HepG2 (cell line): ENCODE data around the gene UBR4. TPM values are rescaled to one million over a fixed set of nuclear protein-coding genes. Genes with fewer than 3 reads are reported as not detected.

ENCODE experiments used
- ATAC-seq: fragments of 200-7000 bp; cut with Tn5 transposase; 3 replicates; pipeline ENCODE4 v1.9.1; 2020; ENCODE audit warnings: mild to moderate bottlenecking, moderate library complexity
- BruUV-seq: library from RNA; stranded (reverse); fragments of 400-500 nt; replicated peaks from 2 replicates; lab custom pipeline; 2021; lab: Mats Ljungman, UMichigan
- CTCF ChIA-PET: fragments of 300-600 bp; formaldehyde crosslinking; extraction: SDS; loops from one replicate; lab custom pipeline; 2021; ENCODE audit warnings: low total read pairs, inconsistent platforms, low intra/inter-chr PET ratio; lab: Yijun Ruan, JAX
- POLR2A ChIA-PET: fragments of 350-600 bp; sonication (Branson Sonifier 250); formaldehyde crosslinking; loops from one replicate; lab custom pipeline; 2020; ENCODE audit warnings: antibody characterized with exemption, inconsistent platforms; lab: Yijun Ruan, JAX
- DNase-seq: peaks from one replicate; pipeline ENCODE4 v3.0.0-alpha.2; 2015; ENCODE audit warnings: low spot score
- FAIRE-seq: peaks from 3 replicates; lab custom pipeline; 2011; peaks lifted over from hg19 to GRCh38; lab: Jason Lieb, UNC
- H2AFZ ChIP-seq: one replicate; pipeline ENCODE4 v1.6.1; 2011; ENCODE audit warnings: low read length, inconsistent platforms
- H3K27ac ChIP-seq: fragments of 300-600 bp; 3 replicates; pipeline ENCODE4 v1.8.0; 2011; ENCODE audit warnings: mixed run types, mild to moderate bottlenecking, mixed read lengths, low read length, inconsistent platforms; ENCODE audit not compliant: insufficient read depth; ENCODE audit errors: extremely low read length
- H3K27me3 ChIP-seq, 2 experiments: fragments of 200-600 bp in 1 of 2; 2 replicates in 1 of 2; 3 replicates in 1 of 2; pipeline versions ENCODE4 v1.6.0 to v1.8.0; 2011; ENCODE audit warnings: low read length in 2 of 2, mild to moderate bottlenecking in 2 of 2, moderate library complexity in 2 of 2, inconsistent platforms in 1 of 2; ENCODE audit not compliant: insufficient read depth in 2 of 2, control insufficient read depth in 1 of 2
- H3K36me3 ChIP-seq, 2 experiments: fragments of 200-600 bp in 1 of 2; replicated peaks in 1 of 2; 2 replicates in 1 of 2; 3 replicates in 1 of 2; pipeline versions ENCODE4 v1.5.1 to v1.8.0; 2011; ENCODE audit warnings: low read length in 2 of 2, inconsistent platforms in 1 of 2; ENCODE audit not compliant: insufficient read depth in 2 of 2, control insufficient read depth in 1 of 2
- H3K4me1 ChIP-seq: 2 replicates; pipeline ENCODE4 v1.5.1; 2012; ENCODE audit warnings: low read length, inconsistent platforms; ENCODE audit not compliant: insufficient read depth
- H3K4me2 ChIP-seq: 2 replicates; pipeline ENCODE4 v1.6.0; 2011; ENCODE audit warnings: low read depth, low read length, inconsistent platforms
- H3K4me3 ChIP-seq, 3 experiments: fragments of 200-600 bp in 1 of 3; sonication (generic), shearing (Covaris generic) in 1 of 3; replicated peaks in 1 of 3; 2 replicates each; pipeline ENCODE4 v1.5.1; 2011 to 2016; ENCODE audit warnings: low read length in 3 of 3, inconsistent platforms in 2 of 3, low read depth in 2 of 3, mild to moderate bottlenecking in 2 of 3, control low read depth in 1 of 3, mixed read lengths in 1 of 3; ENCODE audit not compliant: insufficient read depth in 1 of 3
- H3K79me2 ChIP-seq: one replicate; pipeline ENCODE4 v1.6.1; 2011; ENCODE audit warnings: low read length, inconsistent platforms; ENCODE audit not compliant: insufficient read depth
- H3K9ac ChIP-seq: 2 replicates; pipeline ENCODE4 v1.6.0; 2011; ENCODE audit warnings: mild to moderate bottlenecking, low read depth, low read length, inconsistent platforms; ENCODE audit not compliant: insufficient read depth
- H3K9me3 ChIP-seq: 2 replicates; pipeline ENCODE4 v1.5.1; 2012; ENCODE audit warnings: mild to moderate bottlenecking, low read length
- H4K20me1 ChIP-seq: 2 replicates; pipeline ENCODE4 v1.6.0; 2011; ENCODE audit warnings: inconsistent platforms, mild to moderate bottlenecking, low read length, moderate library complexity; ENCODE audit not compliant: insufficient read depth
- EEA1 ChIP-seq: sonication (generic); formaldehyde crosslinking; IDR thresholded peaks from 2 replicates; pipeline ENCODE4 v1.5.1; 2020; ENCODE audit warnings: mild to moderate bottlenecking, missing genetic modification reagents, borderline replicate concordance
- FOSL1 ChIP-seq: sonication (generic); formaldehyde crosslinking; IDR thresholded peaks from 2 replicates; pipeline ENCODE4 v1.9.0; 2021; ENCODE audit warnings: missing genetic modification reagents, borderline replicate concordance
- SMAD3 ChIP-seq: sonication (generic); formaldehyde crosslinking; IDR thresholded peaks from 2 replicates; pipeline ENCODE4 v1.4.0; 2020; ENCODE audit warnings: missing genetic modification reagents
- SP1 ChIP-seq, 2 experiments: fragments of 450-650 bp in 1 of 2; sonication (generic) in 1 of 2; formaldehyde crosslinking in 1 of 2; IDR thresholded peaks; 2 replicates each; pipeline versions ENCODE4 v1.4.0 to v1.6.1; 2016 to 2020; ENCODE audit warnings: missing genetic modification reagents in 1 of 2
- ZNF329 ChIP-seq: sonication (generic); formaldehyde crosslinking; IDR thresholded peaks from 2 replicates; pipeline ENCODE4 v1.9.0; 2021; ENCODE audit warnings: low read depth, mild to moderate bottlenecking, missing genetic modification reagents
- ZNF446 ChIP-seq: sonication (generic); formaldehyde crosslinking; IDR thresholded peaks from 2 replicates; pipeline ENCODE4 v1.5.0; 2020; ENCODE audit warnings: mild to moderate bottlenecking, missing genetic modification reagents
- ZNF781 ChIP-seq: sonication (generic); formaldehyde crosslinking; IDR thresholded peaks from 2 replicates; pipeline ENCODE4 v1.5.1; 2020; ENCODE audit warnings: borderline replicate concordance, mild to moderate bottlenecking, missing genetic modification reagents; ENCODE audit errors: not compliant biosample characterization
- ZNF83 ChIP-seq: sonication (generic); formaldehyde crosslinking; IDR thresholded peaks from 2 replicates; pipeline ENCODE4 v1.4.0; 2020; ENCODE audit warnings: missing genetic modification reagents, mild to moderate bottlenecking, borderline replicate concordance
- WGBS: methylation state at CpG from one replicate; pipeline ENCODE4 v1.1.6; 2017; ENCODE audit warnings: low lambda C conversion rate; 5-methylcytosine and 5-hydroxymethylcytosine counted together
- in situ Hi-C: cut with HindIII; loops from 2 replicates; pipeline ENCODE4 v1.10.0; 2017; ENCODE audit warnings: low pct_unique_long_range_greater_than_20kb; ENCODE audit not compliant: extremely low pct_ligation_motif_present
- intact Hi-C: fragments of 100-400 bp; cut with micrococcal nuclease; formaldehyde crosslinking; loops from one replicate; pipeline ENCODE4 v1.10.0; 2022; ENCODE audit not compliant: unreplicated experiment
- polyA plus RNA-seq, 8 experiments: library from polyadenylated mRNA; depleted of rRNA in 3 of 8; stranded (reverse) in 7 of 8; unstranded in 1 of 8; fragments of >200 nt; fragmentation: Illumina TruSeq in 4 of 8; extraction: Trizol in 4 of 8; gene quantifications; 2 replicates each; pipeline versions ENCODE4 v1.2.1 to v1.2.3, GENCODE V29; 2011 to 2016; ENCODE audit warnings: low read depth in 4 of 8, missing spikeins in 1 of 8, mixed read lengths in 1 of 8; ENCODE audit not compliant: insufficient read depth in 1 of 8
- total RNA-seq, 5 experiments: library from RNA; depleted of rRNA; stranded (reverse); fragments of >200 nt; fragmentation: Illumina TruSeq; extraction: Trizol; gene quantifications; 2 replicates each; pipeline ENCODE4 v1.2.3, GENCODE V29; 2016; ENCODE audit warnings: low read depth in 1 of 5
- TF ChIP-seq, protein P1 (sequence below): sonication (generic); formaldehyde crosslinking; IDR thresholded peaks from 2 replicates; pipeline ENCODE4; 2020; ENCODE audit warnings: missing genetic modification reagents, mild to moderate bottlenecking, borderline replicate concordance
- TF ChIP-seq, protein P2 (sequence below): sonication (generic); formaldehyde crosslinking; IDR thresholded peaks from 2 replicates; pipeline ENCODE4 v1.4.0; 2020; ENCODE audit warnings: low read depth, mild to moderate bottlenecking, missing genetic modification reagents
- TF ChIP-seq, protein P3 (sequence below): sonication (generic); formaldehyde crosslinking; IDR thresholded peaks from 2 replicates; pipeline ENCODE4 v1.4.0; 2020; ENCODE audit warnings: missing genetic modification reagents
- TF ChIP-seq, protein P4 (sequence below): IDR thresholded peaks from 2 replicates; pipeline ENCODE4 v1.6.1; 2016; ENCODE audit warnings: missing compliant biosample characterization, missing genetic modification reagents, borderline replicate concordance
- TF ChIP-seq, protein P5 (sequence below): sonication (generic); formaldehyde crosslinking; IDR thresholded peaks from 2 replicates; pipeline ENCODE4 v1.4.0; 2020; ENCODE audit warnings: mild to moderate bottlenecking, low read depth, missing genetic modification reagents

The UBR4 gene
- total and polyA plus RNA-seq, 2 of the 13 experiments (the other 11 are each of a cell fraction or from before 2014, with no cell fraction given) = 59.1 to 106 TPM

DNA sequence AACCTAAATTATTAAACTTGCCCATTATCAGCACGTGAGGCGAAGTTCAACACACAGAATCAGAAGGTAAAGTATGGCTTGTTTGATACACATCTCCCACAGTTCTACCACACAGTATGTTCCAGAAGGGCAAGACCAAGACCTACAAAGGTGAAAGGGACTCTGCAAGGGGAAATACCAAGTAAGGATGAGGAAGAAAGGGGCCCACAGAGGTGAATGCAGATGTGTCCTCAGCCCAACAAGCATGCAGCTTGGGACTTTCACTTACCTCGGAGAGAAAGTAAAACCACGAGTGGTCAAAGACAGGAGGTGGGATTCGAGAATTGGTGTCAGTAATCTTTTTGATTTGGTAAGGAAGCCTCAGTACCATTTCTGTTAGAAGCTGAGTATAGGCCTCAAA lies 85.8 kb downstream of the UBR4 start (continued):
- TF ChIP-seq, protein P1, sequence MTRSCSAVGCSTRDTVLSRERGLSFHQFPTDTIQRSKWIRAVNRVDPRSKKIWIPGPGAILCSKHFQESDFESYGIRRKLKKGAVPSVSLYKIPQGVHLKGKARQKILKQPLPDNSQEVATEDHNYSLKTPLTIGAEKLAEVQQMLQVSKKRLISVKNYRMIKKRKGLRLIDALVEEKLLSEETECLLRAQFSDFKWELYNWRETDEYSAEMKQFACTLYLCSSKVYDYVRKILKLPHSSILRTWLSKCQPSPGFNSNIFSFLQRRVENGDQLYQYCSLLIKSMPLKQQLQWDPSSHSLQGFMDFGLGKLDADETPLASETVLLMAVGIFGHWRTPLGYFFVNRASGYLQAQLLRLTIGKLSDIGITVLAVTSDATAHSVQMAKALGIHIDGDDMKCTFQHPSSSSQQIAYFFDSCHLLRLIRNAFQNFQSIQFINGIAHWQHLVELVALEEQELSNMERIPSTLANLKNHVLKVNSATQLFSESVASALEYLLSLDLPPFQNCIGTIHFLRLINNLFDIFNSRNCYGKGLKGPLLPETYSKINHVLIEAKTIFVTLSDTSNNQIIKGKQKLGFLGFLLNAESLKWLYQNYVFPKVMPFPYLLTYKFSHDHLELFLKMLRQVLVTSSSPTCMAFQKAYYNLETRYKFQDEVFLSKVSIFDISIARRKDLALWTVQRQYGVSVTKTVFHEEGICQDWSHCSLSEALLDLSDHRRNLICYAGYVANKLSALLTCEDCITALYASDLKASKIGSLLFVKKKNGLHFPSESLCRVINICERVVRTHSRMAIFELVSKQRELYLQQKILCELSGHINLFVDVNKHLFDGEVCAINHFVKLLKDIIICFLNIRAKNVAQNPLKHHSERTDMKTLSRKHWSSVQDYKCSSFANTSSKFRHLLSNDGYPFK (CRISPR knock-in tag) = no peak
- TF ChIP-seq, protein P2, sequence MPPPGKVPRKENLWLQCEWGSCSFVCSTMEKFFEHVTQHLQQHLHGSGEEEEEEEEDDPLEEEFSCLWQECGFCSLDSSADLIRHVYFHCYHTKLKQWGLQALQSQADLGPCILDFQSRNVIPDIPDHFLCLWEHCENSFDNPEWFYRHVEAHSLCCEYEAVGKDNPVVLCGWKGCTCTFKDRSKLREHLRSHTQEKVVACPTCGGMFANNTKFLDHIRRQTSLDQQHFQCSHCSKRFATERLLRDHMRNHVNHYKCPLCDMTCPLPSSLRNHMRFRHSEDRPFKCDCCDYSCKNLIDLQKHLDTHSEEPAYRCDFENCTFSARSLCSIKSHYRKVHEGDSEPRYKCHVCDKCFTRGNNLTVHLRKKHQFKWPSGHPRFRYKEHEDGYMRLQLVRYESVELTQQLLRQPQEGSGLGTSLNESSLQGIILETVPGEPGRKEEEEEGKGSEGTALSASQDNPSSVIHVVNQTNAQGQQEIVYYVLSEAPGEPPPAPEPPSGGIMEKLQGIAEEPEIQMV (CRISPR knock-in tag) = no peak
- TF ChIP-seq, protein P3, sequence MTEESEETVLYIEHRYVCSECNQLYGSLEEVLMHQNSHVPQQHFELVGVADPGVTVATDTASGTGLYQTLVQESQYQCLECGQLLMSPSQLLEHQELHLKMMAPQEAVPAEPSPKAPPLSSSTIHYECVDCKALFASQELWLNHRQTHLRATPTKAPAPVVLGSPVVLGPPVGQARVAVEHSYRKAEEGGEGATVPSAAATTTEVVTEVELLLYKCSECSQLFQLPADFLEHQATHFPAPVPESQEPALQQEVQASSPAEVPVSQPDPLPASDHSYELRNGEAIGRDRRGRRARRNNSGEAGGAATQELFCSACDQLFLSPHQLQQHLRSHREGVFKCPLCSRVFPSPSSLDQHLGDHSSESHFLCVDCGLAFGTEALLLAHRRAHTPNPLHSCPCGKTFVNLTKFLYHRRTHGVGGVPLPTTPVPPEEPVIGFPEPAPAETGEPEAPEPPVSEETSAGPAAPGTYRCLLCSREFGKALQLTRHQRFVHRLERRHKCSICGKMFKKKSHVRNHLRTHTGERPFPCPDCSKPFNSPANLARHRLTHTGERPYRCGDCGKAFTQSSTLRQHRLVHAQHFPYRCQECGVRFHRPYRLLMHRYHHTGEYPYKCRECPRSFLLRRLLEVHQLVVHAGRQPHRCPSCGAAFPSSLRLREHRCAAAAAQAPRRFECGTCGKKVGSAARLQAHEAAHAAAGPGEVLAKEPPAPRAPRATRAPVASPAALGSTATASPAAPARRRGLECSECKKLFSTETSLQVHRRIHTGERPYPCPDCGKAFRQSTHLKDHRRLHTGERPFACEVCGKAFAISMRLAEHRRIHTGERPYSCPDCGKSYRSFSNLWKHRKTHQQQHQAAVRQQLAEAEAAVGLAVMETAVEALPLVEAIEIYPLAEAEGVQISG (CRISPR knock-in tag) = no peak

DNA sequence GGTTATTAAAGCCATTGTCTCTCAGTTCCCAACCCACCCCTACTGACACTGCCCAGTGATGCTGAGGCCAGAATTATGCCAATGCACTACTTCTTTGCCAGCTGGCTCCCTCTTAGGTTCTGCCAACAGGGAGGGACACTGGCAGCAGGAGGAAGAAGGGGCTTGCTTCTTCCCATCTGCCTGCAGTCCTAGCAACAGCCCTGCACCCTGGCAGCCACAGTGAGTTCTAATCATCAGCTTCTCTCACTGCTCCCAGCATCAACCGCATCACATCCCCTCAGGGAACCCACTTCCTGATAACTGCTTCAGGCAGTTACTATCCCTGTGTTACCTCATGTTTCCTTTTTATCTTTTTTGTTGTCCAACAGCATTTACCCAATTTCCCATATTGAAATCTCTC lies 86.2 kb downstream of the UBR4 start:
- Histone ChIP-seq H3K4me1 (no peaks in the 10 kb centered on the region), H3K36me3 (peaks cover 79 to 100% of the 10 kb centered on the region in 2 experiments), H4K20me1 (no peaks in the 10 kb centered on the region), H3K9me3 (no peaks in the 10 kb centered on the region), H3K4me2 (no peak overlapping the region), H3K9ac (no peak overlapping the region), H2AFZ (no peak overlapping the region), H3K27ac (no peak overlapping the region), H3K79me2 (no peaks in the 10 kb centered on the region), H3K27me3 (no peaks in the 10 kb centered on the region), H3K4me3 (no peak overlapping the region)
- BruUV-seq = no TSS peak
- ChIA-PET POLR2A (no interaction called here), CTCF (no interaction called here)
- ATAC-seq (no peak), FAIRE-seq (no peak), DNase-seq (no peak)
- WGBS = 95% methylated on average over 1 of the region's 1 CpG
- in situ Hi-C loops (no loop called here), intact Hi-C loops (no loop called here)
- TF ChIP-seq, protein P4, sequence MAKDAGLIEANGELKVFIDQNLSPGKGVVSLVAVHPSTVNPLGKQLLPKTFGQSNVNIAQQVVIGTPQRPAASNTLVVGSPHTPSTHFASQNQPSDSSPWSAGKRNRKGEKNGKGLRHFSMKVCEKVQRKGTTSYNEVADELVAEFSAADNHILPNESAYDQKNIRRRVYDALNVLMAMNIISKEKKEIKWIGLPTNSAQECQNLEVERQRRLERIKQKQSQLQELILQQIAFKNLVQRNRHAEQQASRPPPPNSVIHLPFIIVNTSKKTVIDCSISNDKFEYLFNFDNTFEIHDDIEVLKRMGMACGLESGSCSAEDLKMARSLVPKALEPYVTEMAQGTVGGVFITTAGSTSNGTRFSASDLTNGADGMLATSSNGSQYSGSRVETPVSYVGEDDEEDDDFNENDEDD (CRISPR knock-in tag) = no peak
- TF ChIP-seq, protein P5, sequence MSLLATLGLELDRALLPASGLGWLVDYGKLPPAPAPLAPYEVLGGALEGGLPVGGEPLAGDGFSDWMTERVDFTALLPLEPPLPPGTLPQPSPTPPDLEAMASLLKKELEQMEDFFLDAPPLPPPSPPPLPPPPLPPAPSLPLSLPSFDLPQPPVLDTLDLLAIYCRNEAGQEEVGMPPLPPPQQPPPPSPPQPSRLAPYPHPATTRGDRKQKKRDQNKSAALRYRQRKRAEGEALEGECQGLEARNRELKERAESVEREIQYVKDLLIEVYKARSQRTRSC (CRISPR knock-in tag) = no peak
- TF ChIP-seq ZNF329 (CRISPR knock-in tag) (no peak), ZNF781 (CRISPR knock-in tag) (no peak), SMAD3 (no peak), SP1 (IDR thresholded peaks at IDR 0.05) (no peak), SP1 (CRISPR knock-in tag; IDR thresholded peaks at IDR 0.05) (no peak), FOSL1 (no peak), ZNF446 (CRISPR knock-in tag) (no peak), EEA1 (CRISPR knock-in tag) (no peak), ZNF83 (CRISPR knock-in tag) (no peak)
